Ishikawa (cell line): Measurements from ENCODE around the gene PARD3B.

Experiments used
- CEBPB ChIP-seq: IDR thresholded peaks from 2 replicates; pipeline ENCODE4 v1.6.1; 2012
- CREB1 ChIP-seq: IDR thresholded peaks from 2 replicates; pipeline ENCODE4 v1.6.1; 2012; ENCODE audit warnings: low read depth
- EGR1 ChIP-seq: IDR thresholded peaks from 2 replicates; pipeline ENCODE4 v1.6.1; 2012
- EP300 ChIP-seq: IDR thresholded peaks from 2 replicates; pipeline ENCODE4 v1.6.1; 2012; ENCODE audit warnings: borderline replicate concordance
- FOXM1 ChIP-seq: IDR thresholded peaks from 2 replicates; pipeline ENCODE4 v1.6.1; 2012; ENCODE audit warnings: low read depth, borderline replicate concordance
- MAX ChIP-seq: IDR thresholded peaks from 2 replicates; pipeline ENCODE4 v1.6.1; 2012
- NFIC ChIP-seq: IDR thresholded peaks from 2 replicates; pipeline ENCODE4 v1.6.1; 2012
- RAD21 ChIP-seq: IDR thresholded peaks from 2 replicates; pipeline ENCODE4 v1.6.1; 2012; ENCODE audit warnings: low read depth
- REST ChIP-seq: IDR thresholded peaks from 2 replicates; pipeline ENCODE4 v1.6.1; 2012; ENCODE audit warnings: low read depth, mild to moderate bottlenecking
- TAF1 ChIP-seq: IDR thresholded peaks from 2 replicates; pipeline ENCODE4 v1.6.1; 2012; ENCODE audit warnings: low read depth, mild to moderate bottlenecking
- TCF12 ChIP-seq: IDR thresholded peaks from 2 replicates; pipeline ENCODE4 v1.6.1; 2012; ENCODE audit warnings: low read depth
- TEAD4 ChIP-seq: IDR thresholded peaks from 2 replicates; pipeline ENCODE4 v1.6.1; 2012
- USF1 ChIP-seq: IDR thresholded peaks from 2 replicates; pipeline ENCODE4 v1.6.1; 2012
- YY1 ChIP-seq: IDR thresholded peaks from 2 replicates; pipeline ENCODE4 v1.6.1; 2012; ENCODE audit warnings: low read depth
- ZBTB7A ChIP-seq: IDR thresholded peaks from 2 replicates; pipeline ENCODE4 v1.6.1; 2012; ENCODE audit warnings: low read depth

The PARD3B gene

GRCh38 chr2:205187731-205188130 lies 642.5 kb downstream of the PARD3B start:
- TF ChIP-seq TEAD4: no peak
- TF ChIP-seq MAX: no peak
- TF ChIP-seq ZBTB7A: no peak
- no peak for TF ChIP-seq EP300
- TF ChIP-seq YY1: no peak
- TF ChIP-seq RAD21: no peak
- TF ChIP-seq CREB1: no peak
- TF ChIP-seq REST: no peak
- no peak for TF ChIP-seq USF1
- TF ChIP-seq EGR1: no peak
- TF ChIP-seq NFIC: no peak
- TF ChIP-seq TAF1: no peak
- TF ChIP-seq FOXM1: no peak

- no peak for TF ChIP-seq CREB1
- no peak for TF ChIP-seq EP300
- TF ChIP-seq CEBPB: peak; percentile 83
- TF ChIP-seq TAF1: no peak
- TF ChIP-seq NFIC: no peak; the same call in 1 of the 2 replicates
- no peak for TF ChIP-seq YY1
- TF ChIP-seq USF1: no peak
- TF ChIP-seq TCF12: no peak
Measured at GRCh38 chr2:205188239-205189138, 643.2 kb downstream of the PARD3B start.

- TF ChIP-seq EP300 (no peak), TEAD4 (no peak), CEBPB (no peak), YY1 (no peak), USF1 (no peak), TAF1 (no peak), NFIC (no peak), ZBTB7A (no peak), CREB1 (no peak), TCF12 (no peak), MAX (no peak), EGR1 (no peak), REST (no peak)
Measured at GRCh38 chr2:205189301-205189700, 644.0 kb downstream of the PARD3B start.

- TF ChIP-seq TEAD4 (no peak), MAX (no peak), NFIC (no peak), FOXM1 (no peak), RAD21 (no peak), EGR1 (no peak), TAF1 (no peak), EP300 (no peak), CEBPB (no peak), ZBTB7A (no peak), TCF12 (no peak), USF1 (no peak), YY1 (no peak), REST (no peak), CREB1 (no peak)
Measured at GRCh38 chr2:205190528-205190927, 645.3 kb downstream of the PARD3B start.
